ENCODE results near the gene ARRB2. TPM values are rescaled to one million over a fixed set of nuclear protein-coding genes. Genes with fewer than 3 reads are reported as not detected.

ARRB2 gene
- total and polyA plus RNA-seq, 2 of the 13 experiments (the other 11 are each of a cell fraction or from before 2014, with no cell fraction given), result 21.5 to 49.2 TPM

DNA sequence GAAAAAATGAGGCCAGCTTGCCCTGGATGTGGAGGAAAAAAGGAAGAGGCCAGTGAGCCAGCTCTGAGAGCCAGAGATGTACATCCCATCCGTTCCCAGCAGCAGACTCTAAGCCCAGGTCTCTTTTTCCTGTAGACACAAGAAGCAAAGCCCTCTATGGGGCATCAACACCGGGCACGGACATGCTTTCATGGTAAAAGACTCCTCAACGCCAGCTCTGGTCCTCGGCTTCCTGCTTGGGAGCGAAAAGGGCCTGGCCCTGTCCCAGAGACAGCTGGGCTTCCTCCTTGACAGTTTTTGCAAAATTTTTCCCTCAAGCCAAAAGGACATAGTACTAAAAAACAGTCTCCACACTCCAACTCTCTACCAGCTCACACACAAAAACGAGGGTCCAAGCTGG lies 33.6 kb upstream of the ARRB2 start:
- in situ Hi-C loops (cut with HindIII; ENCODE audit: extremely low pct_ligation_motif_present, low pct_unique_long_range_greater_than_20kb), result no loop called here
- BruUV-seq (replicated peaks), result no TSS peak
- Histone ChIP-seq H4K20me1 (ENCODE audit: insufficient read depth, low read length) (no peaks in the 10 kb centered on the region), H3K4me1 (ENCODE audit: insufficient read depth, low read length) (peaks cover 21% of the 10 kb centered on the region), H3K9me3 (ENCODE audit: low read length) (no peaks in the 10 kb centered on the region), H3K36me3 (replicated peaks in 1 of 2; ENCODE audit: control insufficient read depth in 1 of 2, insufficient read depth in 2 of 2, low read length in 2 of 2) (peaks cover 56 to 88% of the 10 kb centered on the region in 2 experiments), H3K27me3 (ENCODE audit: control insufficient read depth in 1 of 2, insufficient read depth in 2 of 2, low read length in 2 of 2) (no peaks in the 10 kb centered on the region), H3K9ac (ENCODE audit: insufficient read depth, low read depth, low read length) (no peak overlapping the region), H2AFZ (ENCODE audit: low read length) (no peak overlapping the region), H3K27ac (ENCODE audit: extremely low read length, insufficient read depth, low read length) (no peak overlapping the region), H3K4me2 (ENCODE audit: low read depth, low read length) (no peak overlapping the region), H3K4me3 (replicated peaks in 1 of 3; ENCODE audit: insufficient read depth in 1 of 3, low read depth in 2 of 3, low read length in 3 of 3) (no peak overlapping the region), H3K79me2 (ENCODE audit: insufficient read depth, low read length) (no peaks in the 10 kb centered on the region)
- FAIRE-seq (no peak), DNase-seq (ENCODE audit: low spot score) (no peak), ATAC-seq (no peak)
- ChIA-PET POLR2A (no interaction called here), CTCF (ENCODE audit: low intra/inter-chr PET ratio, low total read pairs) (no interaction called here)
- 97% methylated on average over 6 of the region's 7 CpGs for WGBS (ENCODE audit: low lambda C conversion rate)
- TF ChIP-seq, protein P1, sequence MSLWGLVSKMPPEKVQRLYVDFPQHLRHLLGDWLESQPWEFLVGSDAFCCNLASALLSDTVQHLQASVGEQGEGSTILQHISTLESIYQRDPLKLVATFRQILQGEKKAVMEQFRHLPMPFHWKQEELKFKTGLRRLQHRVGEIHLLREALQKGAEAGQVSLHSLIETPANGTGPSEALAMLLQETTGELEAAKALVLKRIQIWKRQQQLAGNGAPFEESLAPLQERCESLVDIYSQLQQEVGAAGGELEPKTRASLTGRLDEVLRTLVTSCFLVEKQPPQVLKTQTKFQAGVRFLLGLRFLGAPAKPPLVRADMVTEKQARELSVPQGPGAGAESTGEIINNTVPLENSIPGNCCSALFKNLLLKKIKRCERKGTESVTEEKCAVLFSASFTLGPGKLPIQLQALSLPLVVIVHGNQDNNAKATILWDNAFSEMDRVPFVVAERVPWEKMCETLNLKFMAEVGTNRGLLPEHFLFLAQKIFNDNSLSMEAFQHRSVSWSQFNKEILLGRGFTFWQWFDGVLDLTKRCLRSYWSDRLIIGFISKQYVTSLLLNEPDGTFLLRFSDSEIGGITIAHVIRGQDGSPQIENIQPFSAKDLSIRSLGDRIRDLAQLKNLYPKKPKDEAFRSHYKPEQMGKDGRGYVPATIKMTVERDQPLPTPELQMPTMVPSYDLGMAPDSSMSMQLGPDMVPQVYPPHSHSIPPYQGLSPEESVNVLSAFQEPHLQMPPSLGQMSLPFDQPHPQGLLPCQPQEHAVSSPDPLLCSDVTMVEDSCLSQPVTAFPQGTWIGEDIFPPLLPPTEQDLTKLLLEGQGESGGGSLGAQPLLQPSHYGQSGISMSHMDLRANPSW (CRISPR knock-in tag; IDR thresholded peaks at IDR 0.05; ENCODE audit: borderline replicate concordance), result no peak
- no peak for TF ChIP-seq ZNF792 (CRISPR knock-in tag; IDR thresholded peaks at IDR 0.05)
- 0 out of 2 replicates have a peak, but pooled peaks have one; percentile 1 for TF ChIP-seq POLR2G (IDR thresholded peaks at IDR 0.05; ENCODE audit: low read depth, low read length)
- intact Hi-C loops (cut with micrococcal nuclease; ENCODE audit: unreplicated experiment), result no loop called here

DNA sequence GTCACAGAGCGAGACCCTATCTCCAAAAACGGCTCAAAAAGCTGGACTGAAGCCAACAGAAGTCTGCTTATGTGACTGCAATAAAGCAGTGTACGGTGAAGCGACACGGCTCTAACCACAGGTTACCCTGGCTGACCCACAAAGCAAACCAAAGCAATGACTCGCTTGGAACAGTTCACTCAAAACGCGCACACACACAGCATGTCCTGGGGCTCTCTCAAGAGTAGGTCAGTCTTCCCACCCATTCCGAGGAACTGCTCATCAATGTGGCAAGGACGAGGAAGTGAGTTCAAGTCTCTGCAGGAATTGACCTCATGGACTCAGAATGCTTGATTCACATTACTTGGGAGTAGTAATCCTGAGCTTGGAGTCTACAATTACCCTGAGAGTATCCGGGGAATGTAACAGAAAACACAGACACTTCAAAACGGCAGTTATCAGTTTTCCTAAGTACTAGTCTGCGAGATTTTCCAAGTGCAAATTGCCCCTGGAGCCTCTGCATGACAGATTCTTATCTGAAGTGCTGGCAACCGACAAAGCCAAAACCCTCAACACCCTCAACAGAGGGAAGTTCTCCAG lies 31.9 kb upstream of the ARRB2 start:
- BruUV-seq (replicated peaks), result no TSS peak
- in situ Hi-C loops (cut with HindIII; ENCODE audit: extremely low pct_ligation_motif_present, low pct_unique_long_range_greater_than_20kb), result no loop called here
- Histone ChIP-seq H3K79me2 (ENCODE audit: insufficient read depth, low read length) (no peaks in the 10 kb centered on the region), H4K20me1 (ENCODE audit: insufficient read depth, low read length) (no peaks in the 10 kb centered on the region), H3K36me3 (replicated peaks in 1 of 2; ENCODE audit: control insufficient read depth in 1 of 2, insufficient read depth in 2 of 2, low read length in 2 of 2) (peaks cover 49 to 84% of the 10 kb centered on the region in 2 experiments), H3K27me3 (ENCODE audit: control insufficient read depth in 1 of 2, insufficient read depth in 2 of 2, low read length in 2 of 2) (no peaks in the 10 kb centered on the region), H3K4me3 (replicated peaks in 1 of 3; ENCODE audit: insufficient read depth in 1 of 3, low read depth in 2 of 3, low read length in 3 of 3) (no peak overlapping the region), H3K27ac (ENCODE audit: extremely low read length, insufficient read depth, low read length) (no peak overlapping the region), H3K4me2 (ENCODE audit: low read depth, low read length) (no peak overlapping the region), H3K9me3 (ENCODE audit: low read length) (no peaks in the 10 kb centered on the region), H3K4me1 (ENCODE audit: insufficient read depth, low read length) (peaks cover 21% of the 10 kb centered on the region), H3K9ac (ENCODE audit: insufficient read depth, low read depth, low read length) (no peak overlapping the region), H2AFZ (ENCODE audit: low read length) (no peak overlapping the region)
- FAIRE-seq (no peak), DNase-seq (ENCODE audit: low spot score) (peak; percentile 39), ATAC-seq (no peak)
- WGBS (ENCODE audit: low lambda C conversion rate), result 68% methylated on average over 12 of the region's 14 CpGs
- CTCF ChIA-PET (ENCODE audit: low intra/inter-chr PET ratio, low total read pairs), result no interaction called here
- POLR2A ChIA-PET, result no interaction called here
- TF ChIP-seq FOSL2 (CRISPR knock-in tag; IDR thresholded peaks at IDR 0.05) (peak; percentile 62), ZBTB38 (CRISPR knock-in tag; IDR thresholded peaks at IDR 0.05) (0 out of 2 replicates have a peak, but pooled peaks have one; percentile 23)
- TF ChIP-seq, protein P2, sequence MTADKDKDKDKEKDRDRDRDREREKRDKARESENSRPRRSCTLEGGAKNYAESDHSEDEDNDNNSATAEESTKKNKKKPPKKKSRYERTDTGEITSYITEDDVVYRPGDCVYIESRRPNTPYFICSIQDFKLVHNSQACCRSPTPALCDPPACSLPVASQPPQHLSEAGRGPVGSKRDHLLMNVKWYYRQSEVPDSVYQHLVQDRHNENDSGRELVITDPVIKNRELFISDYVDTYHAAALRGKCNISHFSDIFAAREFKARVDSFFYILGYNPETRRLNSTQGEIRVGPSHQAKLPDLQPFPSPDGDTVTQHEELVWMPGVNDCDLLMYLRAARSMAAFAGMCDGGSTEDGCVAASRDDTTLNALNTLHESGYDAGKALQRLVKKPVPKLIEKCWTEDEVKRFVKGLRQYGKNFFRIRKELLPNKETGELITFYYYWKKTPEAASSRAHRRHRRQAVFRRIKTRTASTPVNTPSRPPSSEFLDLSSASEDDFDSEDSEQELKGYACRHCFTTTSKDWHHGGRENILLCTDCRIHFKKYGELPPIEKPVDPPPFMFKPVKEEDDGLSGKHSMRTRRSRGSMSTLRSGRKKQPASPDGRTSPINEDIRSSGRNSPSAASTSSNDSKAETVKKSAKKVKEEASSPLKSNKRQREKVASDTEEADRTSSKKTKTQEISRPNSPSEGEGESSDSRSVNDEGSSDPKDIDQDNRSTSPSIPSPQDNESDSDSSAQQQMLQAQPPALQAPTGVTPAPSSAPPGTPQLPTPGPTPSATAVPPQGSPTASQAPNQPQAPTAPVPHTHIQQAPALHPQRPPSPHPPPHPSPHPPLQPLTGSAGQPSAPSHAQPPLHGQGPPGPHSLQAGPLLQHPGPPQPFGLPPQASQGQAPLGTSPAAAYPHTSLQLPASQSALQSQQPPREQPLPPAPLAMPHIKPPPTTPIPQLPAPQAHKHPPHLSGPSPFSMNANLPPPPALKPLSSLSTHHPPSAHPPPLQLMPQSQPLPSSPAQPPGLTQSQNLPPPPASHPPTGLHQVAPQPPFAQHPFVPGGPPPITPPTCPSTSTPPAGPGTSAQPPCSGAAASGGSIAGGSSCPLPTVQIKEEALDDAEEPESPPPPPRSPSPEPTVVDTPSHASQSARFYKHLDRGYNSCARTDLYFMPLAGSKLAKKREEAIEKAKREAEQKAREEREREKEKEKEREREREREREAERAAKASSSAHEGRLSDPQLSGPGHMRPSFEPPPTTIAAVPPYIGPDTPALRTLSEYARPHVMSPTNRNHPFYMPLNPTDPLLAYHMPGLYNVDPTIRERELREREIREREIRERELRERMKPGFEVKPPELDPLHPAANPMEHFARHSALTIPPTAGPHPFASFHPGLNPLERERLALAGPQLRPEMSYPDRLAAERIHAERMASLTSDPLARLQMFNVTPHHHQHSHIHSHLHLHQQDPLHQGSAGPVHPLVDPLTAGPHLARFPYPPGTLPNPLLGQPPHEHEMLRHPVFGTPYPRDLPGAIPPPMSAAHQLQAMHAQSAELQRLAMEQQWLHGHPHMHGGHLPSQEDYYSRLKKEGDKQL (CRISPR knock-in tag; IDR thresholded peaks at IDR 0.05; ENCODE audit: low read depth), result no peak
- intact Hi-C loops (cut with micrococcal nuclease; ENCODE audit: unreplicated experiment), result no loop called here

All from HepG2 (cell line).